ENCODE results near the gene EPB41L5.
"Not testable (repeated sequence)": the region's sequence is repeated elsewhere in the genome, so short reads cannot be mapped to it uniquely, and the experiment has no call there.

DNA sequence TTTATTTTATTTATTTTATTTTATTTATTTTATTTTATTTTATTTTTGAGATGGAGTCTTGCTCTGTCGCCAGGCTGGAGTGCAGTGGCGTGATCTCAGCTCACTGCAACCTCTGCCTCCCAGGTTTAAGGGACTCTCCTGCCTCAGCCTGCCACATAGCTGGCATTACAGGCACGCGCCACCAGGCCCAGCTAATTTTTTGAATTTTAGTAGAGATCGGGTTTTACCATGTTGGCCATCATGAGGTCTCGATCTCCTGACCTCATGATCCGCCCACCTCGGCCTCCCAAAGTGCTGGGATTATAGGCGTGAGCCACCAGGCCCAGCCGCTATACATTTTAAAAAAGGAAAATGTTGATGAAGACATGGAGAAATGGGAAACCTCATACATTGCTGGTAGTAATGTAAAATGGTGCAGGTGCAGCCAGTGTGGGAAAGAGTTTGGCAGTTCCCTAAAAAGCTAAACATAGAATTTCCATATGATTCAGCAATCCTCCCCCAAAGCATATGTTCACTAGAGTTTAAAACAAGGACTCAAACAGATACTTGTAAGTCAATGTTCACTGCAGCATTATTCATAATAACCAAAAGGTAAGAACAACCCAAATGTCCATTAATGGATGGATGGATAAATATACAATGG lies 187.1 kb downstream of the EPB41L5 start:
- TF ChIP-seq POLR2AphosphoS5, EP300 (IDR thresholded peaks at IDR 0.05): not testable (repeated sequence)

All from stomach (tissue), 4 donors.